ENCODE data around the gene MAPK1. TPM values are rescaled to one million over a fixed set of nuclear protein-coding genes. Genes with fewer than 3 reads are reported as not detected.
"Not testable (repeated sequence)": the region's sequence is repeated elsewhere in the genome, so short reads cannot be mapped to it uniquely, and the experiment has no call there.

MAPK1 gene
- total RNA-seq, 1 donor from 2014 or later, result 149 TPM

DNA sequence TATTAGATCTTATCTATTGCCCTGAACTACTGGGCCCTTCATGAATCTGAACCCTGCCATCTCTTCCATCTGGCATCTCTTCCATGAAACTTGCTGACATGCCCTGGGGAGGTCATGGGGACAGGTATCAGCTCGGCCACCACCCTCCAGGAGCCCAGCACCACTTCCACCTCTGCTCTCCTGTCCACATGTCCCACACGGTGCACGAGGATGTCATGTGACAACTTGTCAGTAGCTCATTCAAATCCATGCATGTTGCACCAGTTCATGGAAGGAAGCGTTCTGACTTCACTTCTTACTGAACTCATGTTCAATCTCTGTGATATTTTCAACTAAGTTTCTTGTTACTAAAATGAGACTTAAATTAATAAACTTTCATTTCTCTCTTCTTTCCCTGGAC lies 148.4 kb downstream of the MAPK1 start:
- Mint-ChIP-seq H3K9me3 (no peaks in the 10 kb centered on the region), H3K27ac (peak overlapping the region; percentile 64), H3K36me3 (ENCODE audit: low read depth) (peaks cover 8% of the 10 kb centered on the region), H3K4me1 (peaks cover 16% of the 10 kb centered on the region), H3K27me3 (no peaks in the 10 kb centered on the region), H3K4me3 (peak overlapping the region; percentile 9)
- ATAC-seq (ENCODE audit: low read depth) (peak; percentile 37), DNase-seq (no peak)
- TF ChIP-seq CTCF (IDR thresholded peaks at IDR 0.05), result no peak
- ChIA-PET POLR2A (interaction anchor here (0.5 kb wide), 1 partner anchor 387 kb away, joined by 3 read pairs; no protein-coding TSS in a partner anchor), CTCF (interaction anchor here (1.0 to 2.9 kb wide), 2 partner anchors 219 to 234 kb away, joined by 4 to 12 read pairs; partner anchors contain the start of gene PPM1F)
- intact Hi-C loops (cut with micrococcal nuclease), result loop anchor here (10.0 kb wide), 1 partner anchor 46 kb away; no protein-coding TSS in a partner anchor

- peak overlapping the region; percentile 61 for H3K27ac Mint-ChIP-seq
- CTCF ChIA-PET, result interaction anchor here (1.0 to 2.9 kb wide), 2 partner anchors 220 to 235 kb away, joined by 4 to 12 read pairs; partner anchors contain the start of gene PPM1F
Observed at GRCh38 chr22:21718499-21718898, 148.9 kb downstream of the MAPK1 start.

GRCh38 chr22:21716395-21717122 lies 150.9 kb downstream of the MAPK1 start:
- DNase-seq; POLR2A ChIA-PET; H3K27me3 Mint-ChIP-seq; ATAC-seq (ENCODE audit: low read depth); H3K9me3 Mint-ChIP-seq; H3K4me3 Mint-ChIP-seq; CTCF ChIA-PET; H3K27ac Mint-ChIP-seq; H3K36me3 Mint-ChIP-seq (ENCODE audit: low read depth): not testable (repeated sequence)
- intact Hi-C loops (cut with micrococcal nuclease), result loop anchor here (10.0 kb wide), 1 partner anchor 48 kb away; no protein-coding TSS in a partner anchor
- H3K4me1 Mint-ChIP-seq, result peaks cover 21% of the 10 kb centered on the region

More at GRCh38 chr22:21718499-21718898, 148.9 kb downstream of the MAPK1 start:
- no peak for ATAC-seq (ENCODE audit: low read depth)
- Mint-ChIP-seq H3K4me1 (peaks cover 14% of the 10 kb centered on the region), H3K9me3 (no peaks in the 10 kb centered on the region), H3K36me3 (ENCODE audit: low read depth) (peaks cover 6% of the 10 kb centered on the region), H3K4me3 (no peak overlapping the region), H3K27me3 (no peaks in the 10 kb centered on the region)
- intact Hi-C loops (cut with micrococcal nuclease), result loop anchor here (10.0 kb wide), 1 partner anchor 46 kb away; no protein-coding TSS in a partner anchor
- TF ChIP-seq CTCF (IDR thresholded peaks at IDR 0.05), result no peak
- no peak for DNase-seq
- POLR2A ChIA-PET, result interaction anchor here (0.5 kb wide), 1 partner anchor 388 kb away, joined by 3 read pairs; no protein-coding TSS in a partner anchor

GRCh38 chr22:21714786-21715185 lies 152.7 kb downstream of the MAPK1 start:
- intact Hi-C loops (cut with micrococcal nuclease), result loop anchor here (10.0 kb wide), 1 partner anchor 50 kb away; no protein-coding TSS in a partner anchor
- ATAC-seq (ENCODE audit: low read depth), result no peak
- DNase-seq, result no peak
- peaks cover 10% of the 10 kb centered on the region for H3K36me3 Mint-ChIP-seq (ENCODE audit: low read depth)
- H3K9me3 Mint-ChIP-seq, result no peaks in the 10 kb centered on the region
- TF ChIP-seq CTCF (IDR thresholded peaks at IDR 0.05), result no peak
- no peaks in the 10 kb centered on the region for H3K27me3 Mint-ChIP-seq
- peaks cover 21% of the 10 kb centered on the region for H3K4me1 Mint-ChIP-seq
- POLR2A ChIA-PET, result no interaction called here
- no peak overlapping the region for H3K27ac Mint-ChIP-seq
- CTCF ChIA-PET, result interaction anchor here (0.7 kb wide), 1 partner anchor 245 kb away, joined by 3 read pairs; no protein-coding TSS in a partner anchor
- no peak overlapping the region for H3K4me3 Mint-ChIP-seq

- peaks cover 15% of the 10 kb centered on the region for H3K4me1 Mint-ChIP-seq
- H3K9me3 Mint-ChIP-seq, result no peaks in the 10 kb centered on the region
- intact Hi-C loops (cut with micrococcal nuclease), result loop anchor here (10.0 kb wide), 1 partner anchor 51 kb away; no protein-coding TSS in a partner anchor
- H3K4me3 Mint-ChIP-seq, result no peak overlapping the region
- no peak for TF ChIP-seq CTCF (IDR thresholded peaks at IDR 0.05)
- peaks cover 14% of the 10 kb centered on the region for H3K36me3 Mint-ChIP-seq (ENCODE audit: low read depth)
- ChIA-PET POLR2A (interaction anchor here (1.0 kb wide), 1 partner anchor 239 kb away, joined by 4 read pairs; the partner anchor contains the start of gene PPM1F), CTCF (interaction anchor here (0.7 to 2.4 kb wide), 6 partner anchors 222 to 246 kb away, joined by 3 to 13 read pairs (median 4); partner anchors contain the start of gene PPM1F)
- no peak overlapping the region for H3K27ac Mint-ChIP-seq
- DNase-seq (no peak), ATAC-seq (ENCODE audit: low read depth) (no peak)
- no peaks in the 10 kb centered on the region for H3K27me3 Mint-ChIP-seq
Observed at GRCh38 chr22:21714059-21714770, 153.2 kb downstream of the MAPK1 start.
